ENCODE measurements around the gene CADM1.

Gene CADM1

GRCh38 chr11:115279813-115280761, 224.1 kb downstream of the CADM1 start:
- Histone ChIP-seq H3K36me3 (ENCODE audit: insufficient read depth, low read length) (no peaks in the 10 kb centered on the region), H4K20me1 (ENCODE audit: insufficient read depth, low read length) (no peaks in the 10 kb centered on the region), H3K4me1 (ENCODE audit: insufficient read depth, low read length) (no peaks in the 10 kb centered on the region), H3K79me2 (ENCODE audit: insufficient read depth, low read length) (no peaks in the 10 kb centered on the region), H3K27ac (ENCODE audit: low read length) (no peak overlapping the region), H3K9me3 (ENCODE audit: insufficient read depth, low read length, severe bottlenecking) (no peaks in the 10 kb centered on the region), H2AFZ (ENCODE audit: low read depth, low read length) (no peak overlapping the region), H3K27me3 (ENCODE audit: insufficient read depth, low read length, poor library complexity) (peaks cover 6% of the 10 kb centered on the region), H3K4me2 (ENCODE audit: insufficient read depth, low read length) (no peak overlapping the region), H3K4me3 (ENCODE audit: low read depth in 1 of 2, low read length in 2 of 2) (no peak overlapping the region), H3K9ac (ENCODE audit: low read depth, low read length) (no peak overlapping the region)
- TF ChIP-seq EZH2 (IDR thresholded peaks at IDR 0.05; ENCODE audit: borderline replicate concordance, low read depth, low read length, severe bottlenecking) (no peak), CTCF (IDR thresholded peaks at IDR 0.05; ENCODE audit: borderline replicate concordance, extremely low read depth, low read length, poor library complexity, severe bottlenecking) (no peak)
- ATAC-seq (ENCODE audit: insufficient read depth, low read depth) = no peak
- DNase-seq = no peak

GRCh38 chr11:115276799-115277198, 227.4 kb downstream of the CADM1 start:
- H2AFZ ChIP-seq (ENCODE audit: low read depth, low read length) = no peak overlapping the region
- H3K27ac ChIP-seq (ENCODE audit: low read length) = no peak overlapping the region
- TF ChIP-seq CTCF (IDR thresholded peaks at IDR 0.05; ENCODE audit: borderline replicate concordance, extremely low read depth, low read length, poor library complexity, severe bottlenecking) (no peak), EZH2 (IDR thresholded peaks at IDR 0.05; ENCODE audit: borderline replicate concordance, low read depth, low read length, severe bottlenecking) (no peak)
- peaks cover 6% of the 10 kb centered on the region for H3K27me3 ChIP-seq (ENCODE audit: insufficient read depth, low read length, poor library complexity)
- DNase-seq (no peak), ATAC-seq (ENCODE audit: insufficient read depth, low read depth) (no peak)
- no peaks in the 10 kb centered on the region for H3K36me3 ChIP-seq (ENCODE audit: insufficient read depth, low read length)
- H3K4me2 ChIP-seq (ENCODE audit: insufficient read depth, low read length) = no peak overlapping the region
- H3K4me3 ChIP-seq (ENCODE audit: low read depth in 1 of 2, low read length in 2 of 2) = no peak overlapping the region
- H4K20me1 ChIP-seq (ENCODE audit: insufficient read depth, low read length) = no peaks in the 10 kb centered on the region
- H3K4me1 ChIP-seq (ENCODE audit: insufficient read depth, low read length) = no peaks in the 10 kb centered on the region
- H3K9me3 ChIP-seq (ENCODE audit: insufficient read depth, low read length, severe bottlenecking) = no peaks in the 10 kb centered on the region
- no peak overlapping the region for H3K9ac ChIP-seq (ENCODE audit: low read depth, low read length)
- no peaks in the 10 kb centered on the region for H3K79me2 ChIP-seq (ENCODE audit: insufficient read depth, low read length)

- no peaks in the 10 kb centered on the region for H3K79me2 ChIP-seq (ENCODE audit: insufficient read depth, low read length)
- no peak for TF ChIP-seq CTCF (IDR thresholded peaks at IDR 0.05; ENCODE audit: borderline replicate concordance, extremely low read depth, low read length, poor library complexity, severe bottlenecking)
- TF ChIP-seq EZH2 (IDR thresholded peaks at IDR 0.05; ENCODE audit: borderline replicate concordance, low read depth, low read length, severe bottlenecking) = no peak
- H4K20me1 ChIP-seq (ENCODE audit: insufficient read depth, low read length) = no peaks in the 10 kb centered on the region
- H3K9ac ChIP-seq (ENCODE audit: low read depth, low read length) = no peak overlapping the region
- no peaks in the 10 kb centered on the region for H3K4me1 ChIP-seq (ENCODE audit: insufficient read depth, low read length)
- ATAC-seq (ENCODE audit: insufficient read depth, low read depth) = no peak
- no peak overlapping the region for H3K4me3 ChIP-seq (ENCODE audit: low read depth in 1 of 2, low read length in 2 of 2)
- no peaks in the 10 kb centered on the region for H3K9me3 ChIP-seq (ENCODE audit: insufficient read depth, low read length, severe bottlenecking)
- no peak overlapping the region for H3K27ac ChIP-seq (ENCODE audit: low read length)
- peaks cover 6% of the 10 kb centered on the region for H3K27me3 ChIP-seq (ENCODE audit: insufficient read depth, low read length, poor library complexity)
- no peak for DNase-seq
- no peak overlapping the region for H2AFZ ChIP-seq (ENCODE audit: low read depth, low read length)
- H3K36me3 ChIP-seq (ENCODE audit: insufficient read depth, low read length) = no peaks in the 10 kb centered on the region
- H3K4me2 ChIP-seq (ENCODE audit: insufficient read depth, low read length) = no peak overlapping the region
These were observed 228.0 kb downstream of the CADM1 start for GRCh38 chr11:115276191-115276590.

All from DND-41 (cell line).